GM12878 (cell line): ENCODE data around the gene FOXRED2.

ENCODE experiments used
- CEBPB ChIP-seq, 2 experiments: fragments of 150-350 bp in 1 of 2; IDR thresholded peaks; 2 replicates each; pipeline ENCODE4 v1.6.1; 2012 to 2014; ENCODE audit warnings: low read depth in 2 of 2, low read length in 2 of 2, borderline replicate concordance in 1 of 2, inconsistent platforms in 1 of 2
- CTCF ChIP-seq, 3 experiments: IDR thresholded peaks in 2 of 3; conservative IDR thresholded peaks in 1 of 3; 2 replicates each; pipeline ENCODE4 v1.5.1; 2011; ENCODE audit warnings: low read depth in 3 of 3, low read length in 3 of 3, mild to moderate bottlenecking in 3 of 3, control low read depth in 2 of 3, moderate library complexity in 2 of 3, inconsistent platforms in 1 of 3, mixed read lengths in 1 of 3; ENCODE audit not compliant: control insufficient read depth in 2 of 3, insufficient read depth in 1 of 3; ENCODE audit errors: extremely low read depth in 1 of 3
- EGR1 ChIP-seq, 2 experiments: IDR thresholded peaks; 1 replicate in 1 of 2; 2 replicates in 1 of 2; pipeline ENCODE4 v1.6.1; 2011 to 2012; ENCODE audit warnings: low read depth in 2 of 2, low read length in 2 of 2, borderline replicate concordance in 1 of 2, mild to moderate bottlenecking in 1 of 2, moderate library complexity in 1 of 2
- EP300 ChIP-seq, 2 experiments: fragments of 150-350 bp in 1 of 2; IDR thresholded peaks; 2 replicates each; pipeline ENCODE4 v1.6.1; 2011 to 2012; ENCODE audit warnings: low read depth in 2 of 2, low read length in 2 of 2, borderline replicate concordance in 1 of 2, improper control_type of control experiment in 1 of 2, inconsistent platforms in 1 of 2; ENCODE audit not compliant: control insufficient read depth in 1 of 2
- NFYB ChIP-seq: IDR thresholded peaks from 2 replicates; pipeline ENCODE4 v1.6.1; 2011; ENCODE audit warnings: low read depth, mild to moderate bottlenecking, low read length, improper control_type of control experiment, moderate library complexity; ENCODE audit not compliant: insufficient read depth
- PBX3 ChIP-seq: IDR thresholded peaks from 2 replicates; pipeline ENCODE4 v1.6.1; 2011; ENCODE audit warnings: mild to moderate bottlenecking, low read depth, low read length, moderate library complexity; ENCODE audit not compliant: insufficient replicate concordance
- POLR2A ChIP-seq: IDR thresholded peaks from 2 replicates; pipeline ENCODE4 v1.6.1; 2011; ENCODE audit warnings: low read depth, mild to moderate bottlenecking, low read length
- STAT1 ChIP-seq: fragments of 450-650 bp; conservative IDR thresholded peaks from 2 replicates; pipeline ENCODE4 v1.6.1; 2014; ENCODE audit warnings: antibody characterized with exemption, mild to moderate bottlenecking
- TF ChIP-seq, protein P1 (sequence below): IDR thresholded peaks from 2 replicates; pipeline ENCODE4 v1.6.1; 2012; ENCODE audit warnings: mild to moderate bottlenecking, low read depth, low read length
- TF ChIP-seq, protein P2 (sequence below): fragments of 450-650 bp; IDR thresholded peaks from 2 replicates; pipeline ENCODE4 v1.6.1; 2018; ENCODE audit warnings: mild to moderate bottlenecking, low read depth, moderate library complexity; ENCODE audit not compliant: partially characterized antibody

- TF ChIP-seq CTCF (IDR thresholded peaks at IDR 0.05 in 2 of 3, conservative IDR thresholded peaks at IDR 0.05 in 1 of 3; ENCODE audit: control insufficient read depth in 2 of 3, extremely low read depth in 1 of 3, insufficient read depth in 1 of 3, low read depth in 3 of 3, low read length in 3 of 3) (no peak), NFYB (no peak), CEBPB (IDR thresholded peaks at IDR 0.05; ENCODE audit: borderline replicate concordance in 1 of 2, low read depth in 2 of 2, low read length in 2 of 2) (no peak), STAT1 (no peak), POLR2A (no peak), EGR1 (IDR thresholded peaks at IDR 0.05; ENCODE audit: borderline replicate concordance in 1 of 2, low read depth in 2 of 2, low read length in 2 of 2) (no peak), PBX3 (no peak), EP300 (IDR thresholded peaks at IDR 0.05; ENCODE audit: borderline replicate concordance in 1 of 2, control insufficient read depth in 1 of 2, low read depth in 2 of 2, low read length in 2 of 2) (no peak)
- TF ChIP-seq, protein P1, sequence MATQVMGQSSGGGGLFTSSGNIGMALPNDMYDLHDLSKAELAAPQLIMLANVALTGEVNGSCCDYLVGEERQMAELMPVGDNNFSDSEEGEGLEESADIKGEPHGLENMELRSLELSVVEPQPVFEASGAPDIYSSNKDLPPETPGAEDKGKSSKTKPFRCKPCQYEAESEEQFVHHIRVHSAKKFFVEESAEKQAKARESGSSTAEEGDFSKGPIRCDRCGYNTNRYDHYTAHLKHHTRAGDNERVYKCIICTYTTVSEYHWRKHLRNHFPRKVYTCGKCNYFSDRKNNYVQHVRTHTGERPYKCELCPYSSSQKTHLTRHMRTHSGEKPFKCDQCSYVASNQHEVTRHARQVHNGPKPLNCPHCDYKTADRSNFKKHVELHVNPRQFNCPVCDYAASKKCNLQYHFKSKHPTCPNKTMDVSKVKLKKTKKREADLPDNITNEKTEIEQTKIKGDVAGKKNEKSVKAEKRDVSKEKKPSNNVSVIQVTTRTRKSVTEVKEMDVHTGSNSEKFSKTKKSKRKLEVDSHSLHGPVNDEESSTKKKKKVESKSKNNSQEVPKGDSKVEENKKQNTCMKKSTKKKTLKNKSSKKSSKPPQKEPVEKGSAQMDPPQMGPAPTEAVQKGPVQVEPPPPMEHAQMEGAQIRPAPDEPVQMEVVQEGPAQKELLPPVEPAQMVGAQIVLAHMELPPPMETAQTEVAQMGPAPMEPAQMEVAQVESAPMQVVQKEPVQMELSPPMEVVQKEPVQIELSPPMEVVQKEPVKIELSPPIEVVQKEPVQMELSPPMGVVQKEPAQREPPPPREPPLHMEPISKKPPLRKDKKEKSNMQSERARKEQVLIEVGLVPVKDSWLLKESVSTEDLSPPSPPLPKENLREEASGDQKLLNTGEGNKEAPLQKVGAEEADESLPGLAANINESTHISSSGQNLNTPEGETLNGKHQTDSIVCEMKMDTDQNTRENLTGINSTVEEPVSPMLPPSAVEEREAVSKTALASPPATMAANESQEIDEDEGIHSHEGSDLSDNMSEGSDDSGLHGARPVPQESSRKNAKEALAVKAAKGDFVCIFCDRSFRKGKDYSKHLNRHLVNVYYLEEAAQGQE, result no peak
- TF ChIP-seq, protein P2, sequence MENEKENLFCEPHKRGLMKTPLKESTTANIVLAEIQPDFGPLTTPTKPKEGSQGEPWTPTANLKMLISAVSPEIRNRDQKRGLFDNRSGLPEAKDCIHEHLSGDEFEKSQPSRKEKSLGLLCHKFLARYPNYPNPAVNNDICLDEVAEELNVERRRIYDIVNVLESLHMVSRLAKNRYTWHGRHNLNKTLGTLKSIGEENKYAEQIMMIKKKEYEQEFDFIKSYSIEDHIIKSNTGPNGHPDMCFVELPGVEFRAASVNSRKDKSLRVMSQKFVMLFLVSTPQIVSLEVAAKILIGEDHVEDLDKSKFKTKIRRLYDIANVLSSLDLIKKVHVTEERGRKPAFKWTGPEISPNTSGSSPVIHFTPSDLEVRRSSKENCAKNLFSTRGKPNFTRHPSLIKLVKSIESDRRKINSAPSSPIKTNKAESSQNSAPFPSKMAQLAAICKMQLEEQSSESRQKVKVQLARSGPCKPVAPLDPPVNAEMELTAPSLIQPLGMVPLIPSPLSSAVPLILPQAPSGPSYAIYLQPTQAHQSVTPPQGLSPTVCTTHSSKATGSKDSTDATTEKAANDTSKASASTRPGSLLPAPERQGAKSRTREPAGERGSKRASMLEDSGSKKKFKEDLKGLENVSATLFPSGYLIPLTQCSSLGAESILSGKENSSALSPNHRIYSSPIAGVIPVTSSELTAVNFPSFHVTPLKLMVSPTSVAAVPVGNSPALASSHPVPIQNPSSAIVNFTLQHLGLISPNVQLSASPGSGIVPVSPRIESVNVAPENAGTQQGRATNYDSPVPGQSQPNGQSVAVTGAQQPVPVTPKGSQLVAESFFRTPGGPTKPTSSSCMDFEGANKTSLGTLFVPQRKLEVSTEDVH, result no peak
Observed at GRCh38 chr22:36455571-36456463, 51.0 kb downstream of the FOXRED2 start.
